Trophoblast cell (in vitro differentiated cells and primary cell): ENCODE data around the gene P2RX6.

Experiments
- DNase-seq, 2 donors: peaks; one replicate each; pipeline ENCODE4 v3.0.0-alpha.2; 2016
- H2AFZ ChIP-seq: 2 replicates; pipeline ENCODE4 v1.6.1; 2013; ENCODE audit warnings: low read length, moderate library complexity, mild to moderate bottlenecking; ENCODE audit not compliant: insufficient read depth, poor library complexity
- H2AK5ac ChIP-seq: 2 replicates; pipeline ENCODE4 v1.6.1; 2013; ENCODE audit warnings: mild to moderate bottlenecking, low read length
- H2BK120ac ChIP-seq: 2 replicates; pipeline ENCODE4 v1.6.1; 2013; ENCODE audit warnings: low read length, mild to moderate bottlenecking, moderate library complexity; ENCODE audit not compliant: insufficient read depth, poor library complexity
- H2BK12ac ChIP-seq: 2 replicates; pipeline ENCODE4 v1.6.1; 2013; ENCODE audit warnings: mild to moderate bottlenecking, low read length, moderate library complexity
- H2BK5ac ChIP-seq: 2 replicates; pipeline ENCODE4 v1.6.1; 2013; ENCODE audit warnings: low read length, low read depth, moderate library complexity, mild to moderate bottlenecking; ENCODE audit not compliant: poor library complexity
- H3K14ac ChIP-seq: 2 replicates; pipeline ENCODE4 v1.6.1; 2013; ENCODE audit warnings: mild to moderate bottlenecking, low read length
- H3K18ac ChIP-seq: 2 replicates; pipeline ENCODE4 v1.6.1; 2013; ENCODE audit warnings: mild to moderate bottlenecking, low read length
- H3K23ac ChIP-seq: 2 replicates; pipeline ENCODE4 v1.6.1; 2013; ENCODE audit warnings: low read length
- H3K27ac ChIP-seq: 2 replicates; pipeline ENCODE4 v1.5.1; 2013; ENCODE audit warnings: low read depth, mild to moderate bottlenecking, inconsistent platforms, low read length, moderate library complexity
- H3K27me3 ChIP-seq: 2 replicates; pipeline ENCODE4 v1.6.1; 2013; ENCODE audit warnings: inconsistent platforms, mild to moderate bottlenecking, low read length, moderate library complexity; ENCODE audit not compliant: insufficient read depth
- H3K36me3 ChIP-seq, 2 experiments: 1 replicate in 1 of 2; 2 replicates in 1 of 2; pipeline ENCODE4 v1.6.1; 2013; ENCODE audit warnings: low read length in 2 of 2, mild to moderate bottlenecking in 2 of 2, moderate library complexity in 1 of 2; ENCODE audit not compliant: insufficient read depth in 2 of 2, control insufficient read depth in 1 of 2
- H3K4ac ChIP-seq: 2 replicates; pipeline ENCODE4 v1.6.1; 2013; ENCODE audit warnings: low read depth, mild to moderate bottlenecking, low read length, moderate library complexity
- H3K4me1 ChIP-seq, 2 experiments: 1 replicate in 1 of 2; 2 replicates in 1 of 2; pipeline ENCODE4 v1.6.1; 2013; ENCODE audit warnings: low read length in 2 of 2, mild to moderate bottlenecking in 2 of 2, moderate library complexity in 1 of 2; ENCODE audit not compliant: insufficient read depth in 2 of 2, control insufficient read depth in 1 of 2
- H3K4me2 ChIP-seq: 2 replicates; pipeline ENCODE4 v1.6.1; 2013; ENCODE audit warnings: inconsistent platforms, mild to moderate bottlenecking, low read length, moderate library complexity
- H3K4me3 ChIP-seq: 2 replicates; pipeline ENCODE4 v1.5.1; 2013; ENCODE audit warnings: mild to moderate bottlenecking, low read depth, low read length, inconsistent platforms
- H3K79me1 ChIP-seq: one replicate; pipeline ENCODE4 v1.6.1; 2013; ENCODE audit warnings: low read length
- H3K79me2 ChIP-seq: 2 replicates; pipeline ENCODE4 v1.6.1; 2013; ENCODE audit warnings: low read length, mild to moderate bottlenecking; ENCODE audit not compliant: control insufficient read depth, insufficient read depth, poor library complexity
- H3K9ac ChIP-seq: 2 replicates; pipeline ENCODE4 v1.6.1; 2013; ENCODE audit warnings: mild to moderate bottlenecking, low read length
- H3K9me3 ChIP-seq: 2 replicates; pipeline ENCODE4 v1.6.1; 2013; ENCODE audit warnings: low read depth, mild to moderate bottlenecking, control low read depth, inconsistent platforms, low read length; ENCODE audit not compliant: insufficient read depth
- H4K12ac ChIP-seq: 2 replicates; pipeline ENCODE4 v1.6.1; 2013; ENCODE audit warnings: low read depth, mild to moderate bottlenecking, low read length, moderate library complexity
- H4K8ac ChIP-seq: 2 replicates; pipeline ENCODE4 v1.6.1; 2013; ENCODE audit warnings: low read depth, mild to moderate bottlenecking, low read length, moderate library complexity
- H4K91ac ChIP-seq: one replicate; pipeline ENCODE4 v1.6.1; 2013; ENCODE audit warnings: low read depth, mild to moderate bottlenecking, low read length, moderate library complexity
- WGBS: extraction: QIAGEN DNeasy Blood & Tissue Kit; methylation state at CpG from one replicate; pipeline ENCODE4 v1.1.7; 2013; ENCODE audit warnings: missing lambda C conversion rate; ENCODE audit not compliant: insufficient read length, insufficient coverage; ENCODE audit errors: extremely low coverage; 5-methylcytosine and 5-hydroxymethylcytosine counted together

Gene P2RX6

GRCh38 chr22:21073482-21073881 lies 58.5 kb downstream of the P2RX6 start:
- Histone ChIP-seq H3K9me3 (peaks cover 12% of the 10 kb centered on the region), H3K36me3 (no peaks in the 10 kb centered on the region), H4K91ac (no peak overlapping the region), H2AFZ (no peak overlapping the region), H3K27me3 (no peaks in the 10 kb centered on the region), H2BK12ac (no peak overlapping the region), H3K4me2 (no peak overlapping the region), H3K14ac (no peak overlapping the region), H3K18ac (no peak overlapping the region), H3K79me1 (no peaks in the 10 kb centered on the region), H3K4me1 (no peaks in the 10 kb centered on the region), H3K23ac (no peak overlapping the region), H2BK120ac (no peak overlapping the region), H4K12ac (no peak overlapping the region), H4K8ac (no peak overlapping the region), H2AK5ac (no peak overlapping the region), H3K4me3 (no peak overlapping the region), H2BK5ac (no peak overlapping the region), H3K27ac (no peak overlapping the region), H3K79me2 (no peaks in the 10 kb centered on the region), H3K4ac (no peak overlapping the region), H3K9ac (no peak overlapping the region)
- no peak for DNase-seq
- WGBS, result no CpG with 5 or more reads among the region's 5 CpGs

DNA sequence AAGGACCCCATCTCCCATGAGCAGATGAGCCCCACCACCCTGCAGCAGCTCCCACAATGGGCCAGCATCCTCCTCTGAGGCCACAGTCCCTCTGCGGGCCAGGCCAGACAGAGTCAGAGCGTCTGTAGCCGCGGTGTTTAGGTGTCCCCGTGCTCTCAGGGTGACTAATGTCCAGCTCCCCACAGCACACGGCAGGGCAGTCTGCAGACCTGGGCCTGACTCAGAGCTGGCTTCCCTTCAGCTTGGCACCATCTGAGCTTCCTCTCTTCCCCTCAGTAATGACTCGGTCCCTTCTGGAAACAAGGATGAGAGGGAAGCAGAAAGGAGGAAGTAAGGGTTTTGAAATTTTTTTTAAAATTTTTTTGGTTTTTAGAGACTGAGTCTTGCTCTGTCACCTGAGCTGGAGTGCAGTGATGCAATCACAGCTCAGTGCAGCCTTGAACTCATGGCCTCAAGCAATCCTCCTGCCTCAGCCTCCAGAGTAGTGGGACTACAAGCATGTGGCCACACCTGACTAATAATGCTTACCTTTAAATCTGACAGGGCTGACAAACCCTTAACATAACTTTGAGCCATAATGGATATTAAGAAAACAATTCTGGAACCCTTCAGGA lies 59.2 kb downstream of the P2RX6 start:
- no peak overlapping the region for H3K4me2 ChIP-seq
- WGBS, result no CpG with 5 or more reads among the region's 7 CpGs

DNA sequence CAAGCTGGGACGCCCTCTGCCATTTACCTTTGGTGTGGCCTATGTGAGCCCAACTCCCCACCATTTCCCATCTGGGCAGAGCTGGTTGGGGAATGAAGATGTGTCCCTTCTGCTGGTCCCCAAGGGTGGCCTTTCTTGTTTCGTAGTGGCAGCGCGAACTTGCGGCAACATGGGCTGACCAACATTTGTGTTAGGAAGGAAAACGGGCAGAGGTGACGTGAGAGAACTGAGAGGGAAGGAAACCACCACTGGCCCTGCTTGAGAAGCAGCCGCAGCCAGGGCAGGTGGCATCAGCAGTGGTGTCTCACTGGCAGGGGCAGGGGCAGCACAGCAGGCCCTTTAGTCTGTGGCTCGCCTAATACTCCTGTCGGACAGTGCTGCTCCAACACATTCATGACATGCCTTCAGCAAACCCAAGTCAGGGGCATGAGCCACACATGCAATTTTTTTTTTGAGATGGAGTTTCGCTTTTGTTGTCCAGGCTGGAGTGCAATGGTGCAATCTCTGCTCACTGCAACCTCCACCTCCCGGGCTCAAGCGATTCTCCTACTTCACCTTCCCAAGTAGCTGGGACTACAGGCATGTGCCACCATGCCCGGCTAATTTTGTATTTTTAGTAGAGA lies 60.7 kb downstream of the P2RX6 start:
- H3K27ac ChIP-seq, result no peak overlapping the region
- no peak overlapping the region for H3K14ac ChIP-seq
- no peak overlapping the region for H2BK12ac ChIP-seq
- no peak overlapping the region for H2AK5ac ChIP-seq
- no peak overlapping the region for H3K9ac ChIP-seq
- no peak overlapping the region for H3K4me2 ChIP-seq
- H4K12ac ChIP-seq, result no peak overlapping the region
- H3K18ac ChIP-seq, result no peak overlapping the region
- H3K4ac ChIP-seq, result no peak overlapping the region
- no peak overlapping the region for H2AFZ ChIP-seq
- no peaks in the 10 kb centered on the region for H3K36me3 ChIP-seq
- no peak overlapping the region for H4K91ac ChIP-seq
- H3K4me3 ChIP-seq, result no peak overlapping the region
- no CpG with 5 or more reads among the region's 14 CpGs for WGBS
- no peak overlapping the region for H4K8ac ChIP-seq
- no peaks in the 10 kb centered on the region for H3K79me2 ChIP-seq
- no peak overlapping the region for H2BK120ac ChIP-seq
- no peaks in the 10 kb centered on the region for H3K4me1 ChIP-seq
- H3K27me3 ChIP-seq, result no peaks in the 10 kb centered on the region
- no peak overlapping the region for H2BK5ac ChIP-seq
- DNase-seq, result no peak
- peaks cover 12% of the 10 kb centered on the region for H3K9me3 ChIP-seq
- no peaks in the 10 kb centered on the region for H3K79me1 ChIP-seq
- no peak overlapping the region for H3K23ac ChIP-seq

More for the DNA sequence above, 59.2 kb downstream of the P2RX6 start:
- Histone ChIP-seq H3K4me1 (no peaks in the 10 kb centered on the region), H3K79me1 (no peaks in the 10 kb centered on the region), H3K9ac (no peak overlapping the region), H2AK5ac (no peak overlapping the region), H3K4ac (no peak overlapping the region), H3K23ac (no peak overlapping the region), H4K8ac (no peak overlapping the region), H4K91ac (no peak overlapping the region), H2AFZ (no peak overlapping the region), H2BK12ac (no peak overlapping the region), H4K12ac (no peak overlapping the region), H3K27me3 (no peaks in the 10 kb centered on the region), H3K4me3 (no peak overlapping the region), H3K9me3 (peaks cover 12% of the 10 kb centered on the region), H2BK5ac (no peak overlapping the region), H3K36me3 (no peaks in the 10 kb centered on the region), H3K18ac (no peak overlapping the region), H3K27ac (no peak overlapping the region), H2BK120ac (no peak overlapping the region), H3K79me2 (no peaks in the 10 kb centered on the region), H3K14ac (no peak overlapping the region)
- DNase-seq, result peak; percentile 84

DNA sequence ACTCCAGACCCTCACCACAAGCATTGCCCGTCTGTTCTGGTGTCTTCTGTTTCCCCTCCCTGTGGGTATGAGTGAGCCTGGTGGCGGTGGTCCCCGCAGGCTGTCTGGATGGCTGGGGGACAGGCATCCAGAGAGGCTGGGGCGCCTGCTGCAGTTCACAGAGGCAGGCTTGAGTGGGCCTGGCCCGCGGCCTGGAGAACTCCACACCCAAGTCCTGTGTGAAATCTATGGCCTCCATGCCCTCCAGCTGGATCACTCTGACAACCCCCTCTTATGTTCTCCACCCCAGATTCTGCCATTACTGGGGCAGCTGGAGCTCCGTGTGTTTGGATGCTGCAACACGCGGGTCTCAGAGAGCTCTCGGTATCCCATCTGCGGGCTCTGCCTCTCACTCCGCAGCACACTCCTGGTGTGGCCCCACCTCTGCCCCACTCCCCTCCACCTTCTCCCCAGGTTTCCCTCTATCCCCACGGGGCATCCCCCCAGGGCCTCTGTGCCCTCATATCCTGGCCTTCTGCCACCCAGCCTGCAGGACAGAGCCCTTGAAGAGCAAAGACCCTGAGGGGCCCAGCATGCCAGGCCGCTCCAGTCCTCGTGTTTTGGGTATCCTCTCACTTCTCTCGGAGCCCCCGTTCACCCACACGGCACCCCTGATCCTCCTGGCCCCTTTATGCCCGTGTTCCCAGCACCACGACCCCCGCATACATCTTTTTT lies 62.1 kb downstream of the P2RX6 start:
- Histone ChIP-seq H3K23ac (no peak overlapping the region), H3K36me3 (no peaks in the 10 kb centered on the region), H2AFZ (no peak overlapping the region), H3K79me1 (no peaks in the 10 kb centered on the region), H3K9me3 (peaks cover 6% of the 10 kb centered on the region), H3K18ac (no peak overlapping the region), H4K12ac (no peak overlapping the region), H4K8ac (no peak overlapping the region), H3K9ac (no peak overlapping the region), H2BK5ac (no peak overlapping the region), H2AK5ac (no peak overlapping the region), H3K27ac (no peak overlapping the region), H2BK120ac (no peak overlapping the region), H3K4me2 (no peak overlapping the region), H3K79me2 (no peaks in the 10 kb centered on the region), H4K91ac (no peak overlapping the region), H3K4me3 (no peak overlapping the region), H3K14ac (no peak overlapping the region), H2BK12ac (no peak overlapping the region), H3K4me1 (no peaks in the 10 kb centered on the region), H3K27me3 (no peaks in the 10 kb centered on the region), H3K4ac (no peak overlapping the region)
- no CpG with 5 or more reads among the region's 21 CpGs for WGBS
- no peak for DNase-seq
